ENCODE data around the gene RANGRF.

- TF ChIP-seq POLR2AphosphoS5 (IDR thresholded peaks at IDR 0.05; ENCODE audit: low read depth, low read length), result no peak
- no peak for TF ChIP-seq SIN3A (IDR thresholded peaks at IDR 0.05; ENCODE audit: borderline replicate concordance, insufficient read depth, low read length)
Observed at GRCh38 chr17:8266648-8267479, 21.6 kb upstream of the RANGRF start.
